OCI-LY1 (cell line): ENCODE data around the gene SLC6A9.

Experiments
- CTCF ChIP-seq: fragments of 200-600 bp; sonication (generic), shearing (Covaris generic); IDR thresholded peaks from 2 replicates; pipeline ENCODE4 v1.5.1; 2017; ENCODE audit warnings: mild to moderate bottlenecking, antibody characterized with exemption, low read length, moderate library complexity, mixed read lengths
- EZH2 ChIP-seq: fragments of 200-600 bp; sonication (generic), shearing (Covaris generic); IDR thresholded peaks from 2 replicates; pipeline ENCODE4 v1.8.0; 2017; ENCODE audit warnings: borderline replicate concordance, mixed run types, mild to moderate bottlenecking, antibody characterized with exemption, low read length, moderate library complexity, mixed read lengths

- TF ChIP-seq CTCF, result no peak
- no peak for TF ChIP-seq EZH2
Observed at GRCh38 chr1:44027320-44027719, 3.9 kb downstream of the SLC6A9 start.
